Activated CD4-positive, CD25-positive, alpha-beta regulatory T cell treated with anti-CD3 and anti-CD28 coated beads, Interleukin-2, amount 50 U/mL, for 16 hours (primary cell): ENCODE measurements around the gene CCDC157.
"Not testable (repeated sequence)": the region's sequence is repeated elsewhere in the genome, so short reads cannot be mapped to it uniquely, and the experiment has no call there.

Experiments
- DNase-seq: peaks from one replicate; pipeline ENCODE4 v3.0.0-alpha.2; 2020; ENCODE audit warnings: low read depth, low spot score

The CCDC157 gene

DNA sequence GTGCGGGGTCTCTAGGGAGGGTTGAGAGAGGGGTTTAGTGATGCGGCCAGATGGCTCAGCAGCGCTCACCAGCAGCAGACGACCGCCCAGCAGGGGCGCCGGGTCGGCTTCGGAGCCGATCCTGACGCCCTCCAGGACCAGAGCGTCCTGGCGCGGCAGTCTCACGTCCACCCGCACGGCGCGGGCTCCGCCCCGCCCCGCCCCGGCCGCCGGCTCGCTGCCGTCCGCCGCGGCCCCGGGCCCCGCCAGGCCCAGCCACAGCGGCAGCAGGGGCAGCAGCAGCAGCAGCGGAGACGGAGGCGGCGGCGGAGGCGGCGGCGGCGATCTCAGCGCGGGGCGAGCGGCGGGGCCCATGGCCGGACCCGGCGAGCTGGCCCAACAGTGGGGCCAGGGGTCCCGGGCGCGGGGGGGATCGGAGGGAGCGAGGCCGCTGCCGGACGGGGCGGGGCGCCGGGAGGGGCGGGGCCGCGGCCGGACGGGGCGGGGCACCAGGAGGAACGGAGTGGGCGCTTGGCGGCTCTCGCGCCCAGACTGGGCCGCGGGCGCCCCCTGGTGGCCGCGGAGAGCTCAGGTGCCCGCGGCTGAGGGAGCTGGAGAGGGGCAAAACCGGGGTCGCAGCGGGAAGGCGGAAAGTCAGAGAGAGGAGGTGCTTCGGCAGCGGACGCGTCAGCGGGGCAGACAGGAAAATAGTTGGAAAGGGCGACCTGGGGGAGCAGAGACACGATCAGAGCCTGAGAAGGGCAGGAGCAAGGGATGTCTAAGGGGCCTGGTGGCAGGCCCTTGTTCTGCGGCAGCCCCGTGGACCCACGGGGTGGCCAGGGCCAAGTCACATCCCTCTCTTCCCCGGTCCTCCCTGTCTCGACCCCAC, 30.4 kb downstream of the CCDC157 start, which contains the start of gene RNF215:
TSS of gene RNF215 (minus strand) at position 452 of the 868 bp plus-strand sequence. CDS start at position 354, 98 bp downstream.
- DNase-seq, result peak; percentile 62

DNA sequence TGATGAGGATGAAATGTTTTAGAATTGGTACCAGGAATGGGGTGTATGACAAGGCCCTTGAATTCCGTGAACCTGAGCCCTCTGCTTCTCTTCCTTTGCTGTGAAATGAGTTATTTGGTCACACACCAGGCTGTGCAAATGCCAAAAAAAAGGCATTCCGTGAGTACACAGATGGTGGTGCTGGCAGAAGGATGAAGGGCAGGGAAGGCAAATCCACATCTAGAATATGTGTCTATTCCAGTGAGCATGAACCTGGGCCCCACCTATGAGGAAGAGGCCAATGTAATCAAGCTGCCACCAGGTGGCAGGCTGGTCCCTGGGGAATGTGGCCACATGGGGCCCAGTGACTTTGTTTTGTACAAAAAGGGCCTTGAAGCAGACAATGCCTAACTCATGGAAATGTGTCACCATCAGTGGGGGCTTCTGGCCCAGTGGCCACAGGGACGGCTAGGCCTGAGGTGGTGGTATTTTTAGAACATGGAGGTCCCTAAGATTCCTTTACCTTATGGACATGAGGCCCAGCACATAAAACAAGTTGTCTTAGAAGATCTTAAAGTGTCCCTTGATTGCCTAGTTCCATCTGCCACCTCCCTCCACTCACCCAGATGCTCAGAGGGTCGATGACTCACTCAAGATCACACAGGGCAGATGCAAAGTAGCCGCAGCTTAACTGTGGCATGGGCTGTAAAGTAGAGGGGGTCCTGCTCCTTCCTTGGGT, 34.3 kb downstream of the CCDC157 start:
- DNase-seq, result peak; percentile 53

DNA sequence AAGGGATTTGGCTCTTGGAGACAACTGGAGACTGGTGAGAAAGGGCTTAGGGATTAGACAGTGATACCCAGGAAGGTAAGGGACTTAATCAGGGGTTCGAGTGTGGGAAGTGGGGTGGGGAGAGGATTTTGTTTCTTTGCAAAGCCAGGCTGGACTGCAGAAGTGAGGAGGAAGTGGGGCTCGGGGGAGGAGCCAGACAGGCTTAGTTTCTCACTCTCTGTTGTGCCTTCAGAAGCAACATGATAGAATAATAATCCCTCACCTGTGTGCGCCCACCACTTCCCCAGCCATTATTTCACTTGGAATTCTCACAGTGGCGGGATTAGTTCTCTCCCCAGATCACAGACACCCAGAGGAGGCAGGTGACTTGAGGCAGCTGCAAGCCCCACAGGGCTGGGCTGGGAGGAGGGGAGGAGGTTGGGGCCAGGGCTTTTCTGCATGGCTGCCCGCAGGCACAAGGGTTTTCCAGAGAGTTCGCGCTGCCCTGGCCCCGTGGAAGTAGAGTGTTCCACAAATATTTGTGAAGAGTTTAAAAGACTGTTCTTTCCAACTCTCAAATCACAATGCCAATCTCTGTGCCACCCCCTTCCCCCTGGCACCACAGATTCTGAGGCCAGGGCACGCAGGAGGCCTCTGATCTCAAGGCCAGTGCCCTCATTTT, 36.0 kb downstream of the CCDC157 start:
- no peak for DNase-seq

DNA sequence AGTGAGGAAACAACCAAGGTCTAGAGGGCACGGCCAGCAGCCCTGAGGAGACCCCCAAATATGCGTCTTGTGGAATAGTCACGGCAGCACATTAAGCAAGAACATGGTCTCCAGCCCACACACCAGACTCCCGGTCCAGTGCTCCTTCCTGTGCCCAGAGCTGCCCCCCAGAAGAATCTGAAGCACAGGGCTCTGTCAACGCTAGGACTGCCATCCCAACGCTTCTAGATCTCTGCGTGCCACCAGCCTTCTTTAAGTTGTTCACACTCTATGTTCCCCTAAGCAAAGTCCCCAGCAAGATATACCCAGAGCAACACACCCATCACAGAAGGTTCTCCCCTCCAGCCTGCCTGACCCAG, 36.5 kb downstream of the CCDC157 start:
- no peak for DNase-seq

DNA sequence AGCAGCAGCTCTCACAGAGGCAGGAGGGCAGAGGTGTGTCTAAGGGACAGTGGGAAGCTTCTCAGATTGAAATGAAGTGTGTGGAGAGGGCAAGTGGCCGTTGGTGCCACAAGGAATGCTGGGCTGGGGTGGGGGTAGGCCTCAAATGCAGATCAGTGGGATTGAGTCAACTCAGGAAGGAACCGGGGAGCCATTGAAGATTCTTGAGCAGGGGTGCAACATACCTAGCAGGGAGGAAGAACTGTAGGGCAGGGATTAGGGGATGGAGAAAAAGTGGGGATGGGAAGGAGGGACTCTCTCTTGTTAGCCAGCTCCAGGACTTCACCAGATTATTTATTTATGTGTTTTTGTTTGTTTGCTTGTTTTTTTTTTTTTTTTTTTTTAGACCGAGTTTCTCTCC, 37.1 kb downstream of the CCDC157 start:
- DNase-seq, result no peak

DNA sequence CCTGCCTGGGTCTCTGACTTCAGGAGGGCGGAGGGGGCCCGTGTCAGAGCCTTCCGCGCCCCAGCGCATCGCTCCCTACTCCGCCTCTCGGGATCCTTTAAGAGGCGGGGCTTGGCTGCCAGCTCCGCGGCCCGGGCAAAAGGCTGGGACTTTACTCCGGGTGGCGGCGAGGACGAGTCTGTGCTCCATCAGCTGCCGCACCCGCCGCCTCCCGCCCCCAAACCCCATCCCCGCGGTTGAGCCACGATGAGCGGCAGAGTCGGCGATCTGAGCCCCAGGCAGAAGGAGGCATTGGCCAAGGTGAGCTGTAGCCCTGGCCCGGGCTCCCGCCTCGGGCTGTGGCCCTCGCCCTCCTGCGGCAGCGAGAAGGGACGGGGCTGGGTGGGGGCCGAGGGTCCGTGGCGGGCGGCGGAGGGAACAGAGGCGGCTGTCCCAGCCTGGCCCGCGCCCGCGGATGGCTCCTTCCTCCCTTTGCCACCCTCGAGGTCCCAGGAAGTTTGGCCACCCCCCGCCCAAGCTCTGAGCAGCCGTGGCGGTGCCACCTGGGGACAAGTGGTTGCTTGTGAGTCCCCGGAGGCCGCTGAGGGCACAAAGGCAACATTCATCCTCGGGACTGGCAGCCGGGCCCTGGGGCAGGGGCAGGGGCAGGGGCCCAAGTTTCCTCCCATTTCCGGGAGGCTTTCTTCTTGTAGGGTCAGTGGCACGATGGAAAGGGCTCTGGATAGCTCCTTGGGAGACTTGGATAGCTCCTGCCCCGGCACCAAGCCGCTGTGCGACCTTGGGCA, 40.3 kb downstream of the CCDC157 start, which contains the start of gene SEC14L2:
TSS of gene SEC14L2 (plus strand) at position 148 of the 785 bp plus-strand sequence. CDS start at position 247, 99 bp downstream.
- DNase-seq, result peak; percentile 20

- DNase-seq, result no peak
These were observed 41.1 kb downstream of the CCDC157 start for GRCh38 chr22:30397656-30398635.

DNA sequence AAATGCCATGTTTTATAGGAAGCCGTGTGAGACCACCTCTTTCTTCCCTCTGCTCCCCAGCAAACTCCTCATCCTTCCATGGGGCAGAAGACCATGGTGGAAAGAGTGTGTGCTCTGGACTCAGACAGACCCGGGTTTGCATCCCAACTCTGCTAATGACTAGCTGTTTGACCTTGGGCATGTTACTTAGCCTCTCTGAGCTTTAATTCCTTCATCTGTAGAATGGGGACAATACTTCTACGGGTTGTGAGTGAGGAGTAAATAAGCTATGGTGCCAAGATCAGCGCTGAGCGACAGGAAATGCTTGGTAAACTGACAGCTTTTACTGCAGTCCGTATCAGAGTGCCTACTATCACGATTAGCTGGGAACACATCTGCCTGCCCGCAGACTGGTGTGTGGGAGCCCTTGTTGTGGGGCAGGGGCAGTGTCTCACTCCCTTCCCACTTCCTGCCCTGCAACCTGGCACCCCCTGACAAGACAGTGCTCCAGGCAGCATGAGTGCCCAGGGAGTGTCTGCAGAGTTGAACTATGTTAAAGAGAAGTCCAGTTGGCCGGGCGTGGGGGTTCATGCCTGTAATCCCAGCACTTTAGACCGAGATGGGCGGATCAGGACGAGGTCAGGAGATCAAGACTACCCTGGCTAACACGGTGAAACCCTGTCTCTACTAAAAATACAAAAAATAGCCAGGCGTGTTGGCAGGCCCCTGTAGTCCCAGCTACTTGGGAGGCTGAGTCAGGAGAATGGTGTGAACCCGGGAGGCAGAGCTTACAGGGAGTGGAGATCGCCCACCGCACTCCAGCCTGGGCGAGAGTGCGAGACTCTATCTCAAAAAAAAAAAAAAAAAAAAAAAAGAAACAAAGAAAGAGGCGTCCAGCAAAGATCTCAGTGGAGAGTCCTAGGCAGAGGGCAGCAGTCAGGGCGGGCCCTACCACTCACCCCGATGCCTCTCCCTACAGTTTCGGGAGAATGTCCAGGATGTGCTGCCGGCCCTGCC, 42.2 kb downstream of the CCDC157 start:
- no peak for DNase-seq

DNA sequence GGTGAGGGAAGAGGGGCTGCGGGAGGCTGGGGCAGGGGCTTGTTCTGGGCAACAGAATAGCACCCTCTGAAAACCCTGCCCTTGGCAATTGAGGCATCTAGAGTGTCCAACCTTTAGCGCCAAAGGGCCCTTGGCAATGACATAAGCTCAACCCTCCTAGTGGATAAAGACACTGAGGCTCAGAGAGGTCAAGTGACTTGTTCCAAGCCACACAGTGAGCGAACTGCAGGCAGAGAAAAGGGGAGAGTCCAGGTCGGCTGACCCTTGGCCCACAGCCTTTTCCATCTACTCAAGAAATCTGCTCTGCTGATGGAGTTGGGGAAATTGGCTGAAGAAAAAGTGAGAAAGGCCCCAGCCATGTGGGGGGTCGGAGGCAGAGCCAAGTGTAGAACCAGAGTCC, 42.9 kb downstream of the CCDC157 start:
- no peak for DNase-seq

GRCh38 chr22:30400159-30400558, 43.4 kb downstream of the CCDC157 start:
- no peak for DNase-seq

GRCh38 chr22:30401024-30401423, 44.2 kb downstream of the CCDC157 start:
- DNase-seq, result not testable (repeated sequence)

GRCh38 chr22:30402028-30402765, 45.4 kb downstream of the CCDC157 start:
- no peak for DNase-seq

GRCh38 chr22:30402766-30403104, 45.9 kb downstream of the CCDC157 start:
- DNase-seq, result not testable (repeated sequence)

DNA sequence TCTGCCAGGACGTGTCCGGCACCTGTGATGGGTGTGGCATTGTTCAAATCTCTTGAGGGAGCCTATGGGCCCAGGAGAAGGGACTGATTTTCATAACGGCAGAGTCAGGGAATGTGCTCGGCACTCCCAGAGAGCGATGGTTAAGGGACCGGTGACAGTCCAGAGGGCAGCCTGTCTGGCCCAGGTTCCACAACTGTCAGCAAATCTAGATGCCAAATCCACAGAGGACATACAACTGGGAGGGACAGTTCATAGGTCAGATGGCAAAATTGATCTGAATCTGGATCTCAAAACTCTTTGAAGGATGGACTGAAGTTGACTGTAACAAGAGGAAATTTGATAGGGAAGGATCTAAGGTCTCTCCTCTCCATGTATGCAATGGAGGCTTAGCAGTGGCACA, 47.5 kb downstream of the CCDC157 start:
- DNase-seq, result no peak

GRCh38 chr22:30405731-30406130, 48.9 kb downstream of the CCDC157 start:
- no peak for DNase-seq

DNA sequence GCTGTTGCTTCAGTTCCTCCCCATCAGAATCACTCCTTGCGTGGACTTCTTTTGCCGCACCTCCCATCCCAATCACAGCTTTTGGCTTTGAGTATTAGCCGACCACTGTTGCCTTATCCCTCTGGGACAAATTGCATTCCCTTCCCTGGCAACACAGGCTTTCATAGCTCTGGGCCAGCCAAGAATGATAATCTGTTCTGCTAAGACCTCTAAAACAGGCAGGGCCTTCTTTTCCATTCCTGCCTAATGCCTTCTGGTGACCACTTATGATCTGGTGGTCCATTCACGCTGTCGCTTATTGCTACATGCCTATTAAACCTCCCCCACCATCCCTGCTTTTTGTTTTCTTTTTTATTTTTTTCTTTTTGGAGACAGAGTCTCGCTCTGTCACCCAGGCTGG, 49.6 kb downstream of the CCDC157 start:
- no peak for DNase-seq

GRCh38 chr22:30408388-30409102, 51.7 kb downstream of the CCDC157 start:
- DNase-seq, result no peak

- DNase-seq, result no peak
These were observed 55.0 kb downstream of the CCDC157 start for GRCh38 chr22:30411780-30412179.
